ENCODE data around the gene MUC22. TPM values are rescaled to one million over a fixed set of nuclear protein-coding genes. Genes with fewer than 3 reads are reported as not detected.

Gene MUC22
- polyA plus RNA-seq, 3 donors: not detected

GRCh38 chr6:31038559-31038958, 28.3 kb downstream of the MUC22 start:
- Mint-ChIP-seq H3K27me3 (ENCODE audit: low read depth in 3 of 3) (peaks cover 6 to 23% (median 17%) of the 10 kb centered on the region in 3 donors), H3K9me3 (no peaks in the 10 kb centered on the region), H3K27ac (no peak overlapping the region), H3K36me3 (no peaks in the 10 kb centered on the region), H3K4me3 (no peak overlapping the region), H3K4me1 (peaks cover 14% of the 10 kb centered on the region)
- H3K27me3 ChIP-seq (ENCODE audit: control insufficient read depth in 2 of 2, insufficient read depth in 2 of 2, low read length in 2 of 2): no peaks in the 10 kb centered on the region
- no peak for TF ChIP-seq CTCF (IDR thresholded peaks at IDR 0.05)
- no peak for DNase-seq
- WGBS (ENCODE audit: insufficient coverage): 100% methylated on average over 2 of the region's 8 CpGs
- no peaks in the 10 kb centered on the region for H3K36me3 ChIP-seq (replicated peaks in 1 of 2; ENCODE audit: control insufficient read depth in 1 of 2, insufficient read depth in 2 of 2, low read length in 2 of 2)
- H3K4me2 ChIP-seq (replicated peaks; ENCODE audit: extremely low read depth, low read length, poor library complexity, severe bottlenecking): no peak overlapping the region
- H3K9me3 ChIP-seq (replicated peaks in 1 of 2; ENCODE audit: control insufficient read depth in 1 of 2, insufficient read depth in 1 of 2, low read length in 2 of 2): no peaks in the 10 kb centered on the region
- H3K4me3 ChIP-seq (replicated peaks in 1 of 3; ENCODE audit: low read depth in 2 of 3, low read length in 3 of 3): no peak overlapping the region
- no peak overlapping the region for H2AFZ ChIP-seq (ENCODE audit: insufficient read depth, low read depth, low read length, poor library complexity, severe bottlenecking)
- H3K79me2 ChIP-seq (ENCODE audit: insufficient read depth, low read length): no peaks in the 10 kb centered on the region
- intact Hi-C loops (cut with micrococcal nuclease): no loop called here
- no peak overlapping the region for H3K9ac ChIP-seq (ENCODE audit: insufficient read depth, low read length, poor library complexity, severe bottlenecking)
- H3K4me1 ChIP-seq (ENCODE audit: control insufficient read depth in 1 of 2, insufficient read depth in 2 of 2, low read length in 2 of 2): peaks cover 11 to 14% of the 10 kb centered on the region in 2 donors
- no peaks in the 10 kb centered on the region for H4K20me1 ChIP-seq (ENCODE audit: insufficient read depth, low read length)
- H3K27ac ChIP-seq (ENCODE audit: low read depth in 1 of 2, low read length in 2 of 2): no peak overlapping the region

- H3K27me3 Mint-ChIP-seq (ENCODE audit: low read depth in 3 of 3): peaks cover 10 to 25% (median 22%) of the 10 kb centered on the region in 3 donors
- DNase-seq: no peak
- Histone ChIP-seq H4K20me1 (ENCODE audit: insufficient read depth, low read length) (no peaks in the 10 kb centered on the region), H3K4me2 (replicated peaks; ENCODE audit: extremely low read depth, low read length, poor library complexity, severe bottlenecking) (no peak overlapping the region), H3K36me3 (replicated peaks in 1 of 2; ENCODE audit: control insufficient read depth in 1 of 2, insufficient read depth in 2 of 2, low read length in 2 of 2) (no peaks in the 10 kb centered on the region), H3K9ac (ENCODE audit: insufficient read depth, low read length, poor library complexity, severe bottlenecking) (no peak overlapping the region), H3K4me3 (replicated peaks in 1 of 3; ENCODE audit: low read depth in 2 of 3, low read length in 3 of 3) (no peak overlapping the region), H3K9me3 (replicated peaks in 1 of 2; ENCODE audit: control insufficient read depth in 1 of 2, insufficient read depth in 1 of 2, low read length in 2 of 2) (no peaks in the 10 kb centered on the region), H3K79me2 (ENCODE audit: insufficient read depth, low read length) (no peaks in the 10 kb centered on the region), H2AFZ (ENCODE audit: insufficient read depth, low read depth, low read length, poor library complexity, severe bottlenecking) (no peak overlapping the region), H3K4me1 (ENCODE audit: control insufficient read depth in 1 of 2, insufficient read depth in 2 of 2, low read length in 2 of 2) (peaks cover 12 to 15% of the 10 kb centered on the region in 2 donors), H3K27me3 (ENCODE audit: control insufficient read depth in 2 of 2, insufficient read depth in 2 of 2, low read length in 2 of 2) (no peaks in the 10 kb centered on the region), H3K27ac (ENCODE audit: low read depth in 1 of 2, low read length in 2 of 2) (no peak overlapping the region)
- H3K9me3 Mint-ChIP-seq: no peaks in the 10 kb centered on the region
- intact Hi-C loops (cut with micrococcal nuclease): no loop called here
- no peak overlapping the region for H3K27ac Mint-ChIP-seq
- no peak for TF ChIP-seq CTCF (IDR thresholded peaks at IDR 0.05)
- H3K36me3 Mint-ChIP-seq: no peaks in the 10 kb centered on the region
- 80% methylated on average over 5 of the region's 7 CpGs for whole genome bisulfite sequencing (ENCODE audit: insufficient coverage)
- H3K4me3 Mint-ChIP-seq: peak overlapping the region in 1 of 2 donors; percentile 4
- peaks cover 17% of the 10 kb centered on the region for H3K4me1 Mint-ChIP-seq
These were observed 30.5 kb downstream of the MUC22 start for GRCh38 chr6:31040801-31041200.

Data from CD14-positive monocyte (primary cell).